ENCODE measurements around the gene LITAF.

Gene LITAF

GRCh38 chr16:11572301-11572995 is 14.3 kb downstream of the LITAF start:
- H3K4me3 ChIP-seq (ENCODE audit: low read length): no peak overlapping the region
- TF ChIP-seq CTCF (IDR thresholded peaks at IDR 0.05; ENCODE audit: insufficient read depth, low read depth, low read length, missing control alignments): no peak
- DNase-seq (ENCODE audit: low read depth): no peak

DNA sequence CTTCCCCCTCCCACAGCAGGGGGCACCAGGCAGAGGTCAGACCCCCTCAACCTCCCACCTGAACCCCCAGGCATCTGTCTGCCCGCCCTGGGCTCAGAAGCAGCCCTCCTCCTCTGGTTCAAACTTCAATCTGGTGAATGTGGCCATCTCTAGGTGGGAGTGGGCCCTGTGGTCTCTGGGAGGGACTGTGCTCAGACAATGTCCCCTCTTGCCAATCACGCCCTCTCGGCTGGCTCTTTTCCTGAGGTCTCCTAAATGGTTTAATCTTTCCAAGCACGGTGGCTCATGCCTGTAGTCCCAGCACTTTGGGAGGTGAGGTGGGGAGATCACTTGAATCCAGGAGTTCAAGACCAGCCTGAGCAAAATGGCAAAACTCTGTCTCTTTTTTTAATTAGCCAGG is 15.2 kb downstream of the LITAF start:
- TF ChIP-seq CTCF (IDR thresholded peaks at IDR 0.05; ENCODE audit: insufficient read depth, low read depth, low read length, missing control alignments): no peak
- DNase-seq (ENCODE audit: low read depth): no peak
- H3K4me3 ChIP-seq (ENCODE audit: low read length): no peak overlapping the region

GRCh38 chr16:11570806-11571205 is 15.9 kb downstream of the LITAF start:
- no peak for DNase-seq (ENCODE audit: low read depth)
- no peak overlapping the region for H3K4me3 ChIP-seq (ENCODE audit: low read length)
- TF ChIP-seq CTCF (IDR thresholded peaks at IDR 0.05; ENCODE audit: insufficient read depth, low read depth, low read length, missing control alignments): no peak

- no peak for TF ChIP-seq CTCF (IDR thresholded peaks at IDR 0.05; ENCODE audit: insufficient read depth, low read depth, low read length, missing control alignments)
- no peak for DNase-seq (ENCODE audit: low read depth)
- H3K4me3 ChIP-seq (ENCODE audit: low read length): no peak overlapping the region
Observed at GRCh38 chr16:11570258-11570657, 16.5 kb downstream of the LITAF start.

DNA sequence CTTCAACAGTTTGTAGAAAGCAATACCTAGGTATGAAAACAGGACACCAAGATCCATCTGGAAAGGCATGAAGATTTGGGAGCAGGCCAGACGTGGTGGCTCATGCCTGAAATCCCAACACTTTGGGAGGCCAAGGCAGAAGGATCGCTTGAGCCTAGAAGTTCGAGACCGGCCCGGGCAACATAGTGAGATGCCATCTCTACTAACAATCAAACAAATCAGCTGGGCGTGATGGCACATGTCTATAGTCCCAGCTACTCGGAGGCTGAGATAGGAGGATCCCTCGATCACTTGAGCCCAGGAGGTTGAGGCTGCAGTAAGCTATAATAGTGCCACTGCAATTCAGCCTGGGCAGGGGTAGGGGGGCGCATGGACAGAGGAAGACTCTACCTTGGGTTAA is 20.3 kb downstream of the LITAF start:
- no peak for DNase-seq (ENCODE audit: low read depth)
- no peak overlapping the region for H3K4me3 ChIP-seq (ENCODE audit: low read length)
- no peak for TF ChIP-seq CTCF (IDR thresholded peaks at IDR 0.05; ENCODE audit: insufficient read depth, low read depth, low read length, missing control alignments)

DNA sequence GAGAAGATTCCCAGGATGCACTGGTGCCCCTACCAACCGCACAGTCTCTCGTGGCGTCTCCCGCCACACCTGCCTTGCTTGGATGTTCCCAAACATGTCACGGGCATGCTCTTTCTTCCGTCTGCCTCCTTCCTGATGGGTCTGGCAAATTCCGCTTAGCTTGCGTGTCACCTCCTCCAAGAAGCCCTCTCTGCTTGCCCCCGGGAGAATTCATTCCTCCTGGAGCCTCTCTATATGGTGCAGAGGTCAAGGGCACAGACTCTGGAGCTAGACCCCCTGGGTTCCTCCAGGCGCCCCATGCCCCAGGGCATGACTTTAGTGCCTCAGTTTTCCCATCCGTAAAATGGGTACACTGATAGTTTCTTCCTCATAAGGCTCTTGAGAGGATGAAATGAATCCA is 21.1 kb downstream of the LITAF start:
- no peak overlapping the region for H3K4me3 ChIP-seq (ENCODE audit: low read length)
- no peak for TF ChIP-seq CTCF (IDR thresholded peaks at IDR 0.05; ENCODE audit: insufficient read depth, low read depth, low read length, missing control alignments)
- DNase-seq (ENCODE audit: low read depth): no peak
